PC-9 (cell line): ENCODE data around the gene UBE3A. TPM values are rescaled to one million over a fixed set of nuclear protein-coding genes. Genes with fewer than 3 reads are reported as not detected.

Source experiments
- BruUV-seq: library from RNA; stranded (reverse); fragments of 400-500 nt; replicated peaks from 2 replicates; lab custom pipeline; 2021; lab: Mats Ljungman, UMichigan
- CTCF ChIA-PET: fragments of 300-600 bp; sonication (Branson Sonifier 250); formaldehyde crosslinking; loops from one replicate; lab custom pipeline; 2022; ENCODE audit warnings: antibody characterized with exemption; lab: Charles Lee
- POLR2A ChIA-PET: fragments of 300-600 bp; sonication (Branson Sonifier 250); formaldehyde crosslinking; loops from one replicate; lab custom pipeline; 2022; ENCODE audit warnings: antibody characterized with exemption; ENCODE audit not compliant: unreplicated experiment; lab: Charles Lee
- DNase-seq, 2 experiments: peaks; one replicate each; pipeline versions ENCODE4 v3.0.0 to v3.0.0-alpha.2; 2015 to 2022; ENCODE audit warnings: mixed read lengths in 1 of 2
- H2AFZ ChIP-seq: fragments of 200-600 bp; sonication (generic); 2 replicates; pipeline ENCODE4 v1.8.1; 2017; ENCODE audit warnings: antibody characterized with exemption
- H3F3A ChIP-seq: fragments of 200-600 bp; sonication (generic); 2 replicates; pipeline ENCODE4 v1.8.1; 2017; ENCODE audit warnings: antibody characterized with exemption, mild to moderate bottlenecking, low read depth; ENCODE audit not compliant: insufficient read depth
- H3K27ac ChIP-seq: fragments of 200-600 bp; sonication (generic); 2 replicates; pipeline ENCODE4 v1.6.1; 2016; ENCODE audit warnings: mixed run types
- H3K27me3 ChIP-seq: fragments of 200-600 bp; sonication (generic); 2 replicates; pipeline ENCODE4 v1.6.1; 2016; ENCODE audit warnings: low read depth, mixed run types; ENCODE audit not compliant: insufficient read depth
- H3K36me3 ChIP-seq: fragments of 200-600 bp; sonication (generic); 2 replicates; pipeline ENCODE4 v1.6.1; 2016; ENCODE audit warnings: low read depth, mixed run types
- H3K4me1 ChIP-seq: fragments of 200-600 bp; sonication (generic); replicated peaks from 2 replicates; pipeline ENCODE4 v1.6.1; 2016; ENCODE audit warnings: mixed run types; ENCODE audit not compliant: insufficient read depth
- H3K4me2 ChIP-seq: fragments of 200-600 bp; sonication (generic); 2 replicates; pipeline ENCODE4 v1.6.1; 2017; ENCODE audit warnings: mixed run types
- H3K4me3 ChIP-seq: fragments of 200-600 bp; sonication (generic); 2 replicates; pipeline ENCODE4 v1.6.1; 2016; ENCODE audit warnings: mixed run types
- H3K79me2 ChIP-seq: fragments of 200-600 bp; sonication (generic); 2 replicates; pipeline ENCODE4 v1.6.1; 2017; ENCODE audit warnings: low read depth, mixed run types
- H3K9me2 ChIP-seq: fragments of 200-600 bp; sonication (generic); 2 replicates; pipeline ENCODE4 v1.8.1; 2017; ENCODE audit warnings: mild to moderate bottlenecking; ENCODE audit not compliant: insufficient read depth
- H3K9me3 ChIP-seq: fragments of 200-600 bp; sonication (generic); 2 replicates; pipeline ENCODE4 v1.8.1; 2016; ENCODE audit warnings: low read depth; ENCODE audit not compliant: insufficient read depth
- H4K20me1 ChIP-seq: fragments of 200-600 bp; sonication (generic); 2 replicates; pipeline ENCODE4 v1.8.1; 2017; ENCODE audit not compliant: insufficient read depth
- EZH2 ChIP-seq: fragments of 200-600 bp; sonication (generic); IDR thresholded peaks from 2 replicates; pipeline ENCODE4 v1.8.0; 2017; ENCODE audit warnings: antibody characterized with exemption, low read depth
- intact Hi-C: fragments of 100-400 bp; cut with micrococcal nuclease; formaldehyde crosslinking; loops from one replicate; pipeline ENCODE4 v1.10.0; 2022; ENCODE audit not compliant: unreplicated experiment
- total RNA-seq: library from RNA; stranded (reverse); gene quantifications from 2 replicates; pipeline ENCODE4 v1.2.3, GENCODE V29; 2021
- TF ChIP-seq, protein P1 (sequence below): fragments of 200-600 bp; sonication (generic); conservative IDR thresholded peaks from 2 replicates; pipeline ENCODE4 v1.6.1; 2017; ENCODE audit warnings: mixed run types, antibody characterized with exemption, mild to moderate bottlenecking, moderate library complexity

UBE3A gene
- total RNA-seq, 1 experiment from 2014 or later: 65.2 TPM

DNA sequence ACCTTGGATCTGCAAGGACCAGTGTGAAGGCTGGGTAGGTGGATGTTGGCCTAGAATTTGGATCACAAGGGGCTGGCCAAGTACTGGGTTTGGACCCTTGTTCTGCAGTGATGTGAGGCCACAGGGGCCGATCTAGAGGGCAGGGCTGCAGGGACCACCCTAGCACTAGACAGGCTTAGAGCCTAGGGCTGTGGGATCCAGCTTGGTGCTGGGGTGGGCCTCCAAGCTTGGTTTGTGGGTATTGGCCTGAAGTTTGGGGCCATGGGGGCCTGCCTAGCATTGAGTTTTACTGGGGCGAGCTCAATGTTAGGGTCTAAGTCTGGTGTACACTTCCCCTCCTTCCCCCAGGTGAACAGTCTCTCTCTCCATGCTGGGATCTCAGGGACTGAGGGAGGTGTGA is 36.5 kb downstream of the UBE3A start:
- intact Hi-C loops: no loop called here
- Histone ChIP-seq H3F3A (no peaks in the 10 kb centered on the region), H2AFZ (no peak overlapping the region), H3K36me3 (peaks cover 7% of the 10 kb centered on the region; the same call in 1 of the 2 replicates), H3K9me2 (no peaks in the 10 kb centered on the region), H3K9me3 (no peaks in the 10 kb centered on the region), H3K4me2 (no peak overlapping the region), H3K4me3 (no peak overlapping the region), H4K20me1 (no peaks in the 10 kb centered on the region), H3K4me1 (no peaks in the 10 kb centered on the region), H3K79me2 (0 out of 2 replicates have a peak, but pooled peaks cover 10% of the 10 kb centered on the region), H3K27ac (no peak overlapping the region), H3K27me3 (no peaks in the 10 kb centered on the region)
- TF ChIP-seq EZH2: no peak
- TF ChIP-seq, protein P1, sequence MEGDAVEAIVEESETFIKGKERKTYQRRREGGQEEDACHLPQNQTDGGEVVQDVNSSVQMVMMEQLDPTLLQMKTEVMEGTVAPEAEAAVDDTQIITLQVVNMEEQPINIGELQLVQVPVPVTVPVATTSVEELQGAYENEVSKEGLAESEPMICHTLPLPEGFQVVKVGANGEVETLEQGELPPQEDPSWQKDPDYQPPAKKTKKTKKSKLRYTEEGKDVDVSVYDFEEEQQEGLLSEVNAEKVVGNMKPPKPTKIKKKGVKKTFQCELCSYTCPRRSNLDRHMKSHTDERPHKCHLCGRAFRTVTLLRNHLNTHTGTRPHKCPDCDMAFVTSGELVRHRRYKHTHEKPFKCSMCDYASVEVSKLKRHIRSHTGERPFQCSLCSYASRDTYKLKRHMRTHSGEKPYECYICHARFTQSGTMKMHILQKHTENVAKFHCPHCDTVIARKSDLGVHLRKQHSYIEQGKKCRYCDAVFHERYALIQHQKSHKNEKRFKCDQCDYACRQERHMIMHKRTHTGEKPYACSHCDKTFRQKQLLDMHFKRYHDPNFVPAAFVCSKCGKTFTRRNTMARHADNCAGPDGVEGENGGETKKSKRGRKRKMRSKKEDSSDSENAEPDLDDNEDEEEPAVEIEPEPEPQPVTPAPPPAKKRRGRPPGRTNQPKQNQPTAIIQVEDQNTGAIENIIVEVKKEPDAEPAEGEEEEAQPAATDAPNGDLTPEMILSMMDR: no peak
- POLR2A ChIA-PET: no interaction called here
- CTCF ChIA-PET: no interaction called here
- no TSS peak for BruUV-seq
- no peak for DNase-seq

DNA sequence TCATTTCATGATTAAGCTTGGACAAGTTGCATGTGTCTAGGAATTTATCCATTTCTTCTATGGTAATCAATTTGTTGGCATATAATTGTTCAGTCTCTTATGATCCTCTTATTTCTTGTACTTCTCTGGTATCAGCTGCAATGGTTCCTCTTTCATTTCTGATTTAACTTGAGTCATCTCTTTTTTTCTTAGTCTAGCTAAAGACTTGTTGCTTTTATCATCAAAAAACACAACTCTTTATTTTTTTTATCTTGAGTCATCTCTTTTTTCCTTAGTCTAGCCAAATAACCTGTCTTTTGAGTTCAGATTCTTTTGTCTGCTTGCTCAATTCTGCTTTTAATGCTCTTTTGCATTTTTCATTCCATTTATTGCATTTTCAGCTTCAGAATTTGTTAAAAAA is 37.3 kb downstream of the UBE3A start:
- Histone ChIP-seq H4K20me1 (no peaks in the 10 kb centered on the region), H3F3A (no peaks in the 10 kb centered on the region), H3K9me3 (no peaks in the 10 kb centered on the region), H3K4me1 (no peaks in the 10 kb centered on the region), H3K27me3 (no peaks in the 10 kb centered on the region), H3K79me2 (0 out of 2 replicates have a peak, but pooled peaks cover 8% of the 10 kb centered on the region), H3K4me3 (no peak overlapping the region), H3K4me2 (no peak overlapping the region), H3K36me3 (peaks cover 7% of the 10 kb centered on the region; the same call in 1 of the 2 replicates), H3K27ac (no peak overlapping the region), H3K9me2 (no peaks in the 10 kb centered on the region), H2AFZ (no peak overlapping the region)
- no peak for DNase-seq
- TF ChIP-seq EZH2: no peak
- TF ChIP-seq, protein P1: no peak
- ChIA-PET CTCF (interaction anchor here (0.6 kb wide), 1 partner anchor 119 kb away, joined by 3 read pairs; no protein-coding TSS in a partner anchor), POLR2A (no interaction called here)
- BruUV-seq: no TSS peak
- intact Hi-C loops: no loop called here

DNA sequence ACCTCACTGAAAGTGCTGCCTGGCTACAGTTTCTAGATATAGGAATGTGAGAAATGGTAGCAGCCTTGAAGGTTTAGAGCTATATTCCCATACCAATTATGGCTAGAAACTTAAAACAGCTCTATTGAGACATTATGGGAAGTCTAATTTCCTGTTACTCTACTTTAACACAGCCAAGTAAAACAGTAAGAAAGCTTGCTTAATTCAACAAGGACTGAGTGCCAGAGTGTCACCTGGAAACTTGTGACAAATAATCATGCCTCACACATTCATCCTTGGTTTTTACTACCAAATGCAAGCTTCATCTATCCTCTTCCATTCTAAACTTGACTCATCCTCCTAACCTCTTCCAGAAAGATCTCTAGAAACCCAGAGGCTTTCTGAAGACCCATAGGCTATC is 41.7 kb downstream of the UBE3A start:
- POLR2A ChIA-PET: no interaction called here
- DNase-seq: no peak
- no peaks in the 10 kb centered on the region for H3F3A ChIP-seq
- H3K4me1 ChIP-seq: no peaks in the 10 kb centered on the region
- H3K27me3 ChIP-seq: no peaks in the 10 kb centered on the region
- no peak overlapping the region for H3K27ac ChIP-seq
- TF ChIP-seq EZH2: no peak
- TF ChIP-seq, protein P1: no peak
- no TSS peak for BruUV-seq
- H4K20me1 ChIP-seq: 0 out of 2 replicates have a peak, but pooled peaks cover 8% of the 10 kb centered on the region
- intact Hi-C loops: no loop called here
- no peaks in the 10 kb centered on the region for H3K36me3 ChIP-seq
- H3K9me3 ChIP-seq: no peaks in the 10 kb centered on the region
- CTCF ChIA-PET: no interaction called here
- H3K9me2 ChIP-seq: no peaks in the 10 kb centered on the region
- H3K4me2 ChIP-seq: no peak overlapping the region
- H2AFZ ChIP-seq: no peak overlapping the region
- no peaks in the 10 kb centered on the region for H3K79me2 ChIP-seq
- H3K4me3 ChIP-seq: no peak overlapping the region
